Activated CD8-positive, alpha-beta memory T cell treated with anti-CD3 and anti-CD28 coated beads, Interleukin-2, amount 50 U/mL, for 1 hour (primary cell): ENCODE measurements around the gene GJC1.
"Not testable (repeated sequence)": the region's sequence is repeated elsewhere in the genome, so short reads cannot be mapped to it uniquely, and the experiment has no call there.

Source experiments
- DNase-seq: peaks from one replicate; pipeline ENCODE4 v3.0.0-alpha.2; 2020; ENCODE audit errors: extremely low read depth

Gene GJC1

DNA sequence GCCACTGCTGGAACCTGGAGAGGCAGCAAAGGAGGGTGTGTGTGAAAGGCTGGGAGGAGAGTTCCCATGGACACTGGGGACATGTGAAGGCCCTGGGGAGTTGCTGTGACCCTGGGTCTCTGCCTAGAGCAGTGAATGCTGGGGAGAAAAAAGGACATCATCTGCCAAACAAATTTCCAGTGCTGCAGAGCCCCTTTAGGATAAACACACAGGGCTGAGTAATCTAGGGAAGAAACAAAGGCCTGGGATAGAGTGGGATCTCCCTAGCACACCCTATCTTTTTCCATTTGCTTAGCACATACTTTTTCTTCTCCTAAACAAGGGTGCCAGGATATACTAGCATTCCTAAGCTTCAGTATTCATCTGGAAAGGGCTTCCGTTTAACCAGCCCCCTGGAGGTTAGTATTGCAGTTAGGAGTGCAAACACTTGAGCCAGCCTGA lies 14.3 kb upstream of the GJC1 start:
- DNase-seq = no peak

DNA sequence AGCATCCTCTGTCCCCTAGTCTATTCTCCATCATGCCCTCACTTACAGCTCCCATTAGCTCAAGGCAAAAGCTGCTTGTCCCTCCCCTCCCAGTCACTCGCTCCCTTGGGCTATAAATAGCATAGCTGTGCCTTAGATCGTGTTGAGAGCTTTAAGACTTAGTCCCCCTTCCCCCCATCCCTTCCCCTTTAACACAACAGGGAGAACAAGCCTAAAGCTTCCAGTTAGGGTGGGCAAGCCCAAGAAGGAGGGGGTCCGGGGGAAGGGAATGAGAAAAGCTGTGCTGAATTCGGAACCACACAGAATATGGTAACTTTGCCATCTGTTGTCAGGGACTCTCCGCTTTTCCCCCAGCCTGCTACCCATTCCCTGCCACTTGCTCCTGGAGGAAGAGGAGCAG lies 12.7 kb upstream of the GJC1 start:
- no peak for DNase-seq

DNA sequence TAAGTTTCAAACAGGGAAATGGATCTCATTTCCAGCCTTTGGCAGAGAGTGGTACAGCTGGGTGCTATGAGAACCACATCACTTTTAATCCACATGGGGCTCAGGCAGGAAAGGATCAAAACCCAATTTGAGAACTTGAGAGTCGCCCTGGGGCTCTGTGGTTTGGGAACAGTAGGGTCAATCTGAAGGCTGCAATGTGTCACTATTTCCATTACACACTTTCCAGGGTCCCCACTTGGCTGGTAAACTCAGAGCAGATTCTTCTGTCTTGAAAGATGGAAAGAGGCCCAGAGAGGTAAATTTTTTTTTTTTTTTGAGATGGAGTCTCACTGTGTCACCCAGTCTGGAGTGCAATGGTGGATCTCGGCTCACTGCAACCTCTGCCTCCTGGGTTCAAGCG lies 10.8 kb upstream of the GJC1 start:
- no peak for DNase-seq

DNA sequence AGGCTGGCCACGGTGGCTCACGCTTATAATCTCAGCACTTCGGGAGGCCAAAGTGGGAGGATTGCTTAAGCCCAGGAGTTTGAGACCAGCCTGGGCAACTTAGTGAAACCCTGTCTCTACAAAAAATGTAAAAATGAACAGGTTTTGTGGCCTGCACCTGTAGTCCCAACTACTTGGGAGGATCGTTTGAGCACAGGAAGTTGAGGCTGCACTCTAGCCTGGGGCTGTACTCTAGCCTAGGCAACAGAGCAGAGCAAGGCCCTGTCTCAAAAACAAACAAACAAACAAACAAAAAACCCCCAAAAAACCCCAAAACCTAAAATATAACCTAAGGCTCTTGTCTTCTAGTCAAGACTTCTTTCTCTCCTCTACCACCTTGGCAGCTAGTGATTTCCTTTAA lies 10.2 kb upstream of the GJC1 start:
- DNase-seq = no peak

DNA sequence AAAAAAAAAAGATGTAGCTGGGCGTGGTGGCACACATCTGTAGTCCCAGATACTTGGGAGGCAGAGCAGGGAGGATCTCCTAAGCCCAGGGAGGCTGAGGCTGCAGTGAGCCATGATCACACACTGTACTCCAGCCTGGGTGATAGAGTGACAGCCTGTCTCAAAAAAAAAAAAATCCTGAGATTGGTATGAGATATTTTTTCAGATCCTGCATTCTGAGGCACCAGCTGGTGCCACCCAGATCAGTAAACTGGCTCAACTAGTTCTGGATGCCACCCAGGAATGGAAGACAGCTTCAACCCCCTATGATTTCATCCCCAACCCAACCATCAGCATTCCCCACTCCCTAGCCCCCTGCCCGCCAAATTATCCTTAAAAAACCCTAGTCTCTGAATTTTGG lies 7.1 kb upstream of the GJC1 start:
- DNase-seq = no peak

DNA sequence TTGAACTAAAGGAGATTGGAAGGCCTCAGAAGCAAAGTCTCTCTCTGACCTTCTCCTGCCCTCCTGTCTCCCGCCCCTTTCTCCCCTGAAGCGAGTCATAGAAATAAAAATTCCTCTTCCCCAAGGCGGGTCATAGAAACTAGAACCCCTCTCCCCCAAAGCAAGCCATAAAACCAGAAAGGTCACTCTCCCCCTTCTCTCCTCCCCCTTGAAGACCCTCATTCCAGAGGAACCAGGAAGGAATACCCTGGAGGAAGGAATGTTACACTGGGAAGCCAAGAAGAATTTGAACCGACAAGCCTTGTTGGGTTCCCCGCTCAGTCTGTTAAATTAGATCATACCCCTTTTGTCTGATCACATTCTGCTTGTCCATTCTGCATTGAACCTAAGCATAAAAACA lies 2.7 kb upstream of the GJC1 start:
- no peak for DNase-seq

DNA sequence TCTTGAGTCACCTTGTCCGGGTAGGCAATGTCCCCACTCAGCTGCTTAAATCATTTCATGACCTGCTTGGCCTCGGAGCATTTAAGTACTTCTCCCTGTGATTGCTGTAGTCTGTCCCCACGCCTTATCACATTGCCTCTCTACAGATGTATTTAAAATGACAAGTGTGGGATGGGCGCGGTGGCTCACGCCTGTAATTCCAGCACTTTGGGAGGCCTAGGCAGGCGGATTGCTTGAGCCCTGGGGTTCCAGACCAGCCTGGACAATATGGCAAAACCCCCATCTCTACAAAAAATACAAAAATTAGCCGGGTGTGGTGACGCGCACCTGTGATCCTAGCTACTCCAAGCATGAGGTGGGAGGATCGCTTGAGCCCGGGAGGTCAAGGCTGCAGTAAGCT lies 1.3 kb upstream of the GJC1 start:
- DNase-seq = no peak

DNA sequence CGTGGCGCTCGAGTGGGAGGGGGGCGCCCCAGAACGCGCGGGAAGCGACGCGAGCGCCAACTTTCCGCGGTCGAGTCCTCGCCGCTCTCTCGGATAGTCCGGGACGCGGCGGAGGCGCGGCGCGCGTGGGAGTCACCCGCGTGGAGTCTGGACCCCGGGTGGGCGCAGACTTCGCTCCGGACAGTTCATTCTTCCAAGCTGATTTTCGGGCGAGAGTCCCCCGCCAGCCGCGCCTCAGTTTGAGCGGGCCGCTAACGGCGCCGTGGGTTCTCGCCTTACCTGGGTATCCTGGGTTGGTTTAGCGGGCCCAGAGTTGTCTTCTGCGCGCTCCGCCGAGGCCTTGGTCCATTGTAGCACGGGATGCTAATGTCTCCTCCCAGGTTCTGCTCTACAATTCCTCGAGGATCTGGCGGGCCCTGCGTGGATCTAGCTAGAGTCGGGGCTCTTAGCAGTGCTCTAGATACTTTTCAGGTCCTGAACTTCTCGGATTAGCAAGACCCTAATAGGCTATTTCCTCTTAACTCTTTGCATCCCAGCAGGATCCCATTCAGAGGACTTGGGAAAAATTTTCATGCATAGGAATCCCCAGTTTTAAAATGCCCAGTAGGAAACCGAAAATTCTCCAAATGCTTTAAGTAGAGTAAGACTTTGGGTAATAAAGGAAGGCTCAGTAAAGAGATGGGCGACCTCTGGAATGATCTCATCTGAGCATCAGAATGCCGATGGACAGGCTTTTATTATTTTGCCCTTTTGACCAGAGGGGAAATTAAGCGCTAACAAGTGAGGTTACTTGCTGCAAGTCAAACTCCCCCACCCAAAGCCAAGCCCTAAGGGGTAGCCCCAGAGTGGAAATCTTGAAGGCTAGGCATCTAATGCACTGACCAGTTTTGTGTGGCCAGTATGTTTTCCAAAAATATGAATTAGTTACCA lies 537 bp upstream of the GJC1 start:
- no peak for DNase-seq

DNA sequence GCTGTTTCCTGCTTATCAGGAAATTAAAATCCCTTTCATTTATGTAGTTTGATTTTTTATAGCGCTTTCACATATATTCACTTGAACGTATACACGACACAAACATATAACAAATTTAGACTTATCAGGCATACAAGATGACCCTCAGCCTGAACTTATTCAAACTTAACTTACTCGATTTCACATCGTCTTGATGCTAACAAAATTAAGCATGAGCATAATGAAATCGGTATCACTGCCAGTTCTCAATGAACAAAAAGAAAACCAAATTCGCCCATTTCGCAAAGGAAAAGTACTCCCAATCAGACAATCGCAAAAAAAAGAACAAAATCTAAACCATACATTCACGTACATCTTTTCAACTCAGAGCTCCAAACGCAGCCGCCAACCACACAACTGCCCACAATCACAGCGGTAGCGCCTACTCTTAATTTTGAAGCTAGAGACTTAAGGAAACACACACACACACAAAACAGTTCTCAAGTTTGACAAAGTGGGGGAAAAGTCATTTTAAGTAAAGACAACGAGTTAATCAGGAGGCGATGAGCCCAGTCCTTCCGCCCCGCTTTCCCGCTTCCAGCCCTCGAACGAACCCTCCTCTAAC lies 1.1 kb downstream of the GJC1 start:
- DNase-seq = no peak

DNA sequence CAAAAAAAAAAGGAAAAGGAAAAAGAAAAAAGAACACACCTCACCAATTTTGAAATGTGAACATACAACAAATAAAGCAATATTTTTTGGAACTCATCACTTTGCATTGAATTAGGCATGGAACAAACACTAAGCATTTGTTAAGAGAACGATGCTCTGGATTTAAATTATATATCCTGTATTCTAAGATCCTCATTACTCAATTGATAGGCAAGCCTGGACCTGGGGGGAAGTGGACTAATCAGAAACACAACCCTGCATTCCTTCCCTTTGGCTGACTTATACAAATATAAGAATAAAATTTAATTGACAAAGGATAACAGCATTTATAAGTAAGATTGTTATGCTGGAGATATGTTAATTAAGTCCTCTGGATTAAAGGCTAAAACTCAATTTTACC lies 2.2 kb downstream of the GJC1 start:
- DNase-seq = no peak

DNA sequence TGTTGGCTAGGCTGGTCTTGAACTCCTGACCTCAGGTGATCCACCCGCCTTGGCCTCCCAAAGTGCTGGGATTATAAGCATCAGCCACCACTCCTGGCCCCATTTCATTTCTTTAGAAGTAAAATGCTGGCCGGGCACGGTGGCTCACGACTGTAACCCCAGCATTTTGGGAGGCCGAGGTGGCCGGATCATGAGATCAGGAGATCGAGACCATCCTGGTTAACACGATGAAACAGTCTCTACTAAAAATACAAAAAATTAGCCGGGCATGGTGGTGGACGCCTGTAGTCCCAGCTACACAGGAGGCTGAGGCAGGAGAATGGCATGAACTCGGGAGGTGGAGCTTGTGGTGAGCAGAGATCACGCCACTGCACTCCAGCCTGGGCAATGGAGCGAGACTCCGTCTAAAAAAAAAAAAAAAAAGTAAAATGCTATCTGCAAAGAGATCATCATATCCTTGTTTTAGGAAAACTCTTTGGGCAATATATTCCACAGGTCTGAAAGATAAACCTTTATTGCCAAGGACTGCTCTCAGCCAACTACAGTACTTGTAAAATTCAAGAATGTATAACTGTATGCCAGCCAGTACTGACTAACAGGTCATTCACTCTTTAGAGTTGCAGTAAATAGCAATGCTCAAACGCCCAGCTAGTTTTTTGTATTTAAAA lies 3.8 kb downstream of the GJC1 start:
- DNase-seq = no peak

DNA sequence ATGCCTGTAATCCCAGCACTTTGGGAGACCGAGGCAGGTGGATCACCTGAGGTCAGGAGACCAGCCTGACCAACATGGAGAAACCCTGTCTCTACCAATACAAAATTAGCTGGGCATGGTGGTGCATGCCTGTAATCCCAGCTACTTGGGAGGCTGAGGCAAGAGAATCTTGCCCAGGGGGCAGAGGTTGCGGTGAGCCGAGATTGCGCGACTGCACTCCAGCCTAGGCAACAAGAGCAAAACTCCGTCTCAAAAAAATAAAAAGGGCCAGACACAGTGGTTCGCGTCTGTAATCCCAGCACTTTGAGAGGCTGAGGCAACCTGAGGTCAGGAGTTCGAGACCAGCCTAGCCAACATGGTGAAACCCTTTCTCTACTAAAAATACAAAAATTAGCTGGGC lies 4.9 kb downstream of the GJC1 start:
- DNase-seq = not testable (repeated sequence)

DNA sequence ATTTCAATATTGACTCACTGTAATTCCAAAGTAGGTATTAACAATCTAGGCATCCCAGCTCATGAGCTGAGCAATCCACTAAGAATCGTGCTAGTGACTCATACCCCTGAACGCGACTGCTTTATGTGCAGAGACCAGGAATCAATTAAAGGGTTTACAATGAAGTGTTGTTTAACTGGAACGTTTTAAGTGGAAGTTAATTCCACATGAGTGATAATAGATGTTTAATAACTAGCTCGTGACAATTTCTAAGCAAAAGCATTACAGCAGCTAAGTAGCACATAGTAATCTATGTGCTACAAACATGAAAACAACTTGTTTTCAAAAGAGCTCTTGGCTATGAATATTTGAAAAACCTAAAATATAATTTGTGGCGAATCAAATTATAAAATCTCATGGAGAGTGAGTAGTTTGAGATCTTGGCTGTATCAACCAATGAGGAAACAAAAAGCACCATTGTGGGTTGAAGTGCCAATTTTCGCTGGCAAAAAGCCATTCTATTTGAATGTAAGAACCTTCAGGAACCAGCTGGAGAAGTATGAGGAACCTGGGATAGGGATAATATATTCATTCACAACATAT lies 9.4 kb downstream of the GJC1 start:
- DNase-seq = no peak

DNA sequence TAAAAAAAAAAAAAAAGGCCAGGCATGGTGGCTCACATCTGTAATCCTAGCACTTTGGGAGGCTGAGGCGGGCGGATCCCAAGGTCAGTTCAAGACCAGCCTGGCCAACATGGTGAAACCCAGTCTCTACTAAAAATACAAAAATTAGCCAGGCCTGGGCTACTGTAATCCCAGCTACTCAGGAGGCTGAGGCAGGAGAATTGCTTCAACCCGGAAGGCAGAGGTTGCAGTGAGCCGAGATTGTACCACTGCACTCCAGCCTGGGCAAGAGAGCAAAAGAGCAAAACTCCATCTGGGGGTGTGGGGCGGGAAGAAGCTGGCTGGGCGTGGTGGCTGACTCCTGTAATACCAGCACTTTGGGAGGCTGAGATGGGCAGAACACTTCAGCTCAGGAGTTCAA lies 11.6 kb downstream of the GJC1 start:
- DNase-seq = not testable (repeated sequence)

DNA sequence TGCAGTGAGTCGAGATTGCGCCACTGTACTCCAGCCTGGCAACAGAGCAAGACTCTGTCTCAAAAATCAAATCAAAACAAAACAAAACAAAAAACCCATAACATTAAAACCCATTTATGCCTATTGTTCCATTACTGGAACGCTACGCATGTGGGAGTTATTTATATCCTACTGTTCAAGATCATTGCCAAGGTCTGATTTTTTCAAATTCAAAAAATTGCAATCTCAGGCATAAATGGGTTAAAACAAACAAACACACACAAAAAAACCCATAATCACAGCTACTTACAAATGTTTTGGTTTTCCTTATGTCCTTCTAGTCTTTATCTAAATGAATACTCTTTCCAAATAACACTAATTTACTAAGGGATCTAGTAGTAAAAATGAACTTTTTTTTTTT lies 17.8 kb downstream of the GJC1 start:
- no peak for DNase-seq

DNA sequence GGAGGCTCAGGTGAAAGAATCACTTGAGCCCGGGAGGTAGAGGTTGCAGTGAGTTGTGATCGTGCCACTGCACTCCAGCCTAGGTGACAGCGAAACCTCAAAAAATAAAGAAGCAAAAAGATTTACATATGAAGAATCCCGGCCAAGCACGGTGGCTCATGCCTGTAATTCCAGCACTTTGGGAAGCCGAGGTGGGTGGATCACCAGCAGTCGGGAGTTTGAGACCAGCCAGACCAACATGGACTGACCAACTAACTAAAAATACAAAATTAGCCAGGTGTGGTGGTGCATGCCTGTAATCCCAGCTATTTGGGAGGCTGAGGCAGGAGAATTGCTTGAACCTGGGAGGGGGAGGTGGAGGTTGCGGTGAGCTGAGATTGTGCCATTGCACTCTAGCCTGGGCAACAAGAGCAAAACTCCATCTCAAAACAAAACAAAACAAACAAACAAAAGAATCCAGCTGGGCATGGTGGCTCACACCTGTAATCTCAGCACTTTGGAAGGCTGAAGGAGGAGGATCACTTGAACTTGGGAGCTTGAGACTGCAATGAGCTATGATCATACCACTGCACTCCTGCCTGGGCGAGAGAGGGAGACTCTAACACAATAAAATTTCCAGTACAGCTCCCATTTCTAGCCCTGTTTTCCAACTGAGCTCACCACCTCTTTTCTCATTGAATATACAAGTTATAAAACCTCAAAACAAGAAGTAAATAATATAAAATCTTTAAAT lies 21.3 kb downstream of the GJC1 start:
- not testable (repeated sequence) for DNase-seq

DNA sequence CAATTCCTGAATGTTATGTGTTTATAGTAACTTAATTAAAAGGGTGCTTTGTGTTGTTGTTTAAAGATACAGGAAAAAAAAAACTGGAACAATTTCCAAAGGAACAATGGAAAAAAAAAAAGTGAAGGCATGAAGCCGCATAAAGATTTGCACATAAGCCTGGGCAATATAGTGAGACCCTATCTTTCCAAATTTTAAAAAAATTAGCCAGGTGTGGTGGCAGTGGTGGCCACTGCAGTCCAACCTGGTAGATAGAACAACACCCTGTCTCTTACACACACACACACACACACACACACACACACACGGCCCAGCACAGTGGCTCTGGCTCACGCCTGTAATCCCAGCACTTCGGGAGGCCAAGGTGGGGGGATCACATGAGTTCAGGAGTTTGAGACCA lies 21.9 kb downstream of the GJC1 start:
- no peak for DNase-seq

DNA sequence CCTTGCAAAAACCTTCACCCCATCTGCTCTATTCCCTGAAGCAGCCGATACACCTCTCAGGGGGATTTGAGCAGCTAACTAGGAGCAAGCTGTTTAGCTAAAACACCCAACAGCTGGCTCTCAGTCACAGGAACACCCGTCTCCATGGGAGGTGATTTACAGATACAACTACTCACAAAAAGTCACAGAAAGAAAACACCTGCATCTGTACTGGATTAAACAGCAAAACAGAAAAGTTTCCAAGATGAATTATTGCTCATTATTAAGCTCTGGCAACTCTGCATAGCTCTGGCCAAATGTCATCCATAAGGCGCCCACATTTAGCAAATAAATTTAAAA lies 22.3 kb downstream of the GJC1 start:
- no peak for DNase-seq

DNA sequence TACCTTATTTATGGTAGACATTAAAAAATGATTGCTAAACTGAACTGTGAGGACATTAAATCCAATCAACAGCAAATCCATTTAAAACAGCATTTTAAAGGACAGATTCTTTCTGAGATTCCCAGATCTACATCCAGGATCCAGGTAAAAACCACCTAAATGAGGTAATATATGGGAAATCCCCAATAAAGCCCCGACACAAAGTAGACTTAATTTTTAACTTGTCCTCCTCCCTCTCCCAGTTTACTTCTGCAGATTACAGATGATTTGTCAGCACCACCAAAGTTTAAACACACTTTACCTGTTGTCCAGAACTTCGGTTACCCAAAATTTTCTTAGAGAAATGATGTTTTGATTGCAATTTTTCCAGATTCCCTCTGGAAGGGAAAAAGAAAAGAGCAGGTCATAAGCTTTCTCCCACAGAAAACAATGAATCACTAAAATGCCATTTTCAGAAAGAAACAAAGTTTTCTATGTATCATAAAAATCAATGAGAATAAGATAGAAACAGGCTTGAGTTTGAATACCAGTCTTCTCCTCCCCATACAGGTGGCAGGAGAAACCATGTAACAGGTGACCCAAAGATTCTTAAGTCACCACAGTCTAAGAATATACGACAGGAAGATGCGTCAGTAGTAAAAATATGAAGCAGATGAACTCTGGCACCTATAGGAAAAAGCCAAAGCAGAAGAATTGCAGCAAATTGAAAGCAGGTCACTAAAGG lies 22.8 kb downstream of the GJC1 start:
- DNase-seq = no peak

DNA sequence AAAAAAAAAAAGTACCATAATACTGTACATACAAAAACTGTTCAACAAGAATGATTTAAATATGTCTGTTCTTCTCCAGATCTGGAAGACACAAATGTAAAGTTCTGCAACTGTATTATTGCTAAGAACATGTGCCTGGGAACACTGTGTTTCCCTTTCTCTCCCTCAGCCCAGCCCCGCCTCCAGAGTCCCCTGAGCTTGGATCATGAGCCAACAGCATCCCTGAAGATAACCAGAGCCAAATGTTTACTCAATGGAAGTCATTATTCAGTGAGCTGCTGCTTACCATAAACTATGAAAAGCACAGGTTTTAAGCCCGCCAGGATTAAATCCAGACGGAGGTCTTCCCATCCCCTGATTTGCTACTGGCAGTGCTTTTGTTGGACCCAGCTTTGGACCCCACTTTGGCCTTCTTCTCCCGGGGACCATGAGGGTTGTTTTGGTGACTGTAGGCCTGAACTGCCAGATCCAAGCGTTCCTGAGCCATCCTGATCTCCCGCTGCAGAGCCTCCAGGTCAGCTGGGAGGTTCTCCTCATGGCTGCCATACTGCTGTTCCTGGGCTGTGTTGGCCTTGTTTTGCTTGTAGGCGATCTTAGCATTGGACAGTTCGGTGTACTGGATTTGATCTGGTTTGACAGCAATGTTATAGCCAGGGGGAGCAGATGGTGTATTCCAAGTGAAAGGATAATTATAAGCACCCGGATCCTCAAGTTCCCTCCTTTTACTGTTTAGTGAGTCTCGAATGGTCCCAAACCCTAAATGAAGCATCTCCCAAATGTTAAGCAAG lies 25.6 kb downstream of the GJC1 start:
- DNase-seq = no peak
